Mucosa of descending colon (tissue), 3 donors: ENCODE measurements around the gene PMM1. TPM values are rescaled to one million over a fixed set of nuclear protein-coding genes. Genes with fewer than 3 reads are reported as not detected.

ENCODE experiments used
- ATAC-seq: fragments of 200-7000 bp; cut with Tn5 transposase; one replicate; pipeline ENCODE4 v1.9.1; 2020; ENCODE audit warnings: mild to moderate bottlenecking, moderate library complexity
- DNase-seq, 3 donors: peaks; one replicate each; pipeline ENCODE4 v3.0.0-alpha.2; 2020
- H3K36me3 ChIP-seq: fragments of 200-600 bp; one replicate; pipeline ENCODE4 v1.8.0; 2021; ENCODE audit warnings: low read depth, mild to moderate bottlenecking
- H3K4me1 ChIP-seq: fragments of 200-600 bp; one replicate; pipeline ENCODE4 v1.8.0; 2021; ENCODE audit warnings: low read depth, mild to moderate bottlenecking
- H3K4me3 ChIP-seq: fragments of 200-600 bp; one replicate; pipeline ENCODE4 v1.8.0; 2021; ENCODE audit warnings: mild to moderate bottlenecking
- H3K9me3 ChIP-seq: fragments of 200-600 bp; one replicate; pipeline ENCODE4 v1.8.0; 2021; ENCODE audit warnings: mild to moderate bottlenecking
- CTCF ChIP-seq: fragments of 200-600 bp; IDR thresholded peaks from one replicate; pipeline ENCODE4 v1.8.0; 2022; ENCODE audit warnings: antibody characterized with exemption, mild to moderate bottlenecking
- intact Hi-C, 2 donors: fragments of 100-400 bp; cut with DNase I in 1 of 2; cut with micrococcal nuclease in 1 of 2; formaldehyde crosslinking; loops; one replicate each; pipeline versions ENCODE4 v1.11.0 to v1.11.1; 2022; cut with DNase I, micrococcal nuclease
- total RNA-seq, 3 donors: library from RNA; stranded (reverse); fragmentation: NEBNext Ultra II Directional in 2 of 3; extraction: Animal tissue kit (Norgen Biotek cat#: 25700) in 2 of 3; gene quantifications; one replicate each; pipeline versions ENCODE4 v1.2.1 to v1.2.4, GENCODE V29; 2021 to 2023
- donor health status: DM: no; HTN: no; CAD: no; lungs with moderate emphysema.
- donor health status: DM: no; HTN: no; CAD: no.
- donor health status: DM: no; HTN: yes; CAD: no.

Gene PMM1
- total RNA-seq, 3 donors from 2014 or later = 40.7 to 69.4 (median 51.7) TPM

- H3K4me3 ChIP-seq = no peak overlapping the region
- ATAC-seq (no peak), DNase-seq (no peak)
- no peaks in the 10 kb centered on the region for H3K9me3 ChIP-seq
- TF ChIP-seq CTCF = no peak
- peaks cover 17% of the 10 kb centered on the region for H3K36me3 ChIP-seq
- intact Hi-C loops = no loop called here
- H3K4me1 ChIP-seq = peaks cover 14% of the 10 kb centered on the region
Measured at GRCh38 chr22:41625577-41625976, 35.9 kb upstream of the PMM1 start.

DNA sequence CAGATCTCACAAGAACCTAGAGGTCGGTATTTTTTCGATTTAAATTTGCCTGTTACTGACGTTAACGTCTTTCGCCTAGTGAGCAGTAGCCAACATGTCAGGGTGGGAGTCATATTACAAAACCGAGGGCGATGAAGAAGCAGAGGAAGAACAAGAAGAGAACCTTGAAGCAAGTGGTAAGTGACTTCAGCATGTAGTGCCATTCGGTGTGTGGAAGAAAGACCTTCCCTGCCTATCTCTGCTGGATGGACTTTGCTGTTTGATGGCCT, 32.2 kb upstream of the PMM1 start:
- Histone ChIP-seq H3K4me3 (peak overlapping the region; percentile 93), H3K4me1 (peaks cover 33% of the 10 kb centered on the region), H3K9me3 (no peaks in the 10 kb centered on the region), H3K36me3 (peaks cover 8% of the 10 kb centered on the region)
- no peak for DNase-seq
- intact Hi-C loops = no loop called here
- TF ChIP-seq CTCF = no peak
- no peak for ATAC-seq

DNA sequence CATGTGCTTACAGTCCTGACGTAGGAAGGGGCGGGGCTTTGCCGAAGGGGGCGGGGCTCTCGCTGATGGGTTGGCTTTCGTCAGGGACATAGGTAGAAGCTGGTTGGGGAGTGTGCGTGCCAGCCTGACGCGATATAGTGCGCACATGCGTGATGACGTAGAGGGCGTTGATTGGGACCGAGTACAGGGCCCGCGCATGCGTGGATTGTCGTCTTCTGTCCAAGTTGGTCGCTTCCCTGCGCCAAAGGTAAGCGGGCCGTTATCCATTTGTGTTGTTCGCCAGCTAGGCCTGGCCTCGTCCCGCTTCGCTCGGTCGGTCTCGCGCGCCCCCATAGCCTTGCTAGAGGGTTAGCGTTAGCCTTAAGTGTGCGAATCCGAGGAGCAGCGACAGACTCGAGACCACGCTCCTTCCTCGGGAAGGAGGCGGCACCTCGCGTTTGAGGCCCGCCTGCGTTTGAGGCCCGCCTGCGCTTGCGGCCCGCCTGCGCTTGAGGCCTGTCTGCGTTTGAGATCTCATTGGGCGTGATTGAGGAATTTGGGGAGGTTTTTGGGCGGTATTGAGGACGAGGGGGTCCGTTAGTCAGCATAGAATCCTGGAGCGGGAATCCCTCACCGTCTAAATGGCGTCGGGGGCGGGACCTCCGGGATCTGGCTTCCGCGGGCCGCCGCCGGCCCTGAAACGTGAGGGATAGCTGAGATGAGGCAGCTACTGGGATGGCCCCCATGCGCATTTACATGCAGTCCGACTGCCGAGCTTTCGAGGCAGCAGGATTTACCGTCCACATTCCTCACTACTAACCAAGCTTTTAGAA, 31.7 kb upstream of the PMM1 start, which contains the start of gene XRCC6:
Gene XRCC6, plus strand, starts transcription at position 197 of the 812 bp plus-strand sequence. CDS start 710 bp downstream, outside the sequence.
- intact Hi-C loops = no loop called here
- DNase-seq = peak; percentile 100
- peak; percentile 96 for ATAC-seq

DNA sequence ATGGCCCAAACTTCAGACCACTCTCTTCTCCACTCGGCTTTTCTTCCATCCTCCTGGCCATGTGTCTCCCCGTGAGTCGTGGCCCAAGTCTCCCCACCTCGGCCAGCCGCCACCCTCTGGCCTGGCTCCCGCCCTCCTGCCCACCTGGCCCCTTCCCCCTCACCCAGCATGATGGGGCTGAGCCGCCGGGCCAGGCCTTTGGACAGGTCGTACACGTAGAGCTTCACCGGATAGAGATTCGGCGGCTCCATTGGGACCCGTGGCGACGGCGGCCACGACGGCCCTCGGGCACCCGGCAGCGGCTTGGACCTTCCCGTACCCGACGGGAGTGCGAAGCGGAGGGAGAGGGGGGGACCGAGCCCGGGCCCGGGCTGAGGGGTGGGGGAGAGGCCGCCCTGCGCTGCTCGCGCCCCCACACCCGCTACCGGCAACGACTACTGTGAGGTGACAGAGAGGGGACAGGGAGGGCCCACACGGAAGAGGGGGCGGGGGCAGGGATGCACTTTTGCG, 31.0 kb upstream of the PMM1 start, which contains the start of gene DESI1:
Gene DESI1, minus strand, starts transcription at position 455 of the 510 bp plus-strand sequence. Its CDS starts 204 bp downstream, at position 251.
- DNase-seq (no peak), ATAC-seq (peak; percentile 47)
- Histone ChIP-seq H3K4me3 (peak within 1 kb of the TSS; percentile 93), H3K36me3 (peaks cover 8% of the 10 kb centered on the region), H3K4me1 (peaks cover 33% of the 10 kb centered on the region), H3K9me3 (no peaks in the 10 kb centered on the region)
- TF ChIP-seq CTCF = no peak
- intact Hi-C loops = no loop called here

More for the DNA sequence above, 31.7 kb upstream of the PMM1 start, which contains the start of gene XRCC6:
- Histone ChIP-seq H3K36me3 (peaks cover 8% of the 10 kb centered on the region), H3K4me3 (peak within 1 kb of the TSS; percentile 93), H3K4me1 (peaks cover 33% of the 10 kb centered on the region), H3K9me3 (no peaks in the 10 kb centered on the region)
- no peak for TF ChIP-seq CTCF

DNA sequence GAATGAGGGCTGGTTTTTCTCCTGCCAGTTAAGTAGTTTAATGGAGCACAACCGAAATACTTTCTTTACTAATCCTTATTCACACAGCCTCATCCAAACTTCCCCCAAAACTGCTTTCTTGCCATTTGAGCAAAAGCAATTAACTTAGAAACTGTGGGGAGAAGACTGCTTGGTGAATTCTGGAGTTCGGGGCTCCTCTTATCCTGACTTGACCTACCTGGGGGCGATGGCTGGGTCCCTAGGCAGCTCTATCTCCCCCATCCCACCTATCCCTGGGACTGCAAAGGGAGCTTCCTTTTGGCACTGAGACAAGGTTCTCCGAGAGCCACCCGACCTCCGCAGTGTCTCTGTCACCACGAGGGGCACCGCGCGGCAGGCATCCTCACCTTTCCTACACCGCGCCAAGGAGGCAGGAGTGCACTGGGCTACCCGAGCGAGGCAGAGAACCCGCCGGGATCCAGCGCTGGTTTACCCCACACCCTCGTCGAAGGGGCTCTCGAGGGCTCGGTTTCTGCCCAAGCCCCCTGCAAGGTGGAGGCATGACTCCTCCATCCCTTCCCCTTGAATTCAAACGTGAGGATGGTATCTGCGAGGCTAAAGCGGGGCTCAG, 30.4 kb upstream of the PMM1 start:
- Histone ChIP-seq H3K4me3 (peak overlapping the region; percentile 93), H3K36me3 (peaks cover 8% of the 10 kb centered on the region), H3K4me1 (peaks cover 33% of the 10 kb centered on the region), H3K9me3 (no peaks in the 10 kb centered on the region)
- intact Hi-C loops = no loop called here
- DNase-seq = peak; percentile 57 to 74 (median 66)
- peak; percentile 51 for ATAC-seq
- TF ChIP-seq CTCF = no peak
